IMR-90 (cell line): ENCODE results near the gene LGALS3. TPM values are rescaled to one million over a fixed set of nuclear protein-coding genes. Genes with fewer than 3 reads are reported as not detected.

Experiments
- ATAC-seq: fragments of 200-7000 bp; cut with Tn5 transposase; 2 replicates; pipeline ENCODE4 v1.9.1; 2020; ENCODE audit warnings: low read depth, mild to moderate bottlenecking, moderate library complexity
- BruUV-seq: library from RNA; stranded (reverse); fragments of 400-500 nt; replicated peaks from 2 replicates; lab custom pipeline; 2021; lab: Mats Ljungman, UMichigan
- CTCF ChIA-PET: fragments of 300-600 bp; formaldehyde crosslinking; extraction: SDS; loops from one replicate; lab custom pipeline; 2021; ENCODE audit warnings: antibody characterized with exemption; lab: Yijun Ruan, JAX
- POLR2A ChIA-PET: fragments of 300-600 bp; sonication (Branson Sonifier 250); formaldehyde crosslinking; loops from one replicate; lab custom pipeline; 2022; ENCODE audit warnings: antibody characterized with exemption; ENCODE audit not compliant: unreplicated experiment; lab: Charles Lee
- DNase-seq: peaks from one replicate; pipeline ENCODE4 v3.0.0; 2013
- H2AFZ ChIP-seq: replicated peaks from 2 replicates; pipeline ENCODE3; 2013; ENCODE audit warnings: low read length, mild to moderate bottlenecking; ENCODE audit not compliant: poor library complexity
- H2AK5ac ChIP-seq: 2 replicates; pipeline ENCODE4 v1.6.1; 2013; ENCODE audit warnings: low read depth, low read length, inconsistent platforms
- H2AK9ac ChIP-seq: replicated peaks from 2 replicates; pipeline ENCODE3; 2013; ENCODE audit warnings: mild to moderate bottlenecking, low read depth, low read length, moderate library complexity; ENCODE audit not compliant: poor library complexity
- H2BK120ac ChIP-seq: 2 replicates; pipeline ENCODE4 v1.6.1; 2013; ENCODE audit warnings: low read depth, low read length, inconsistent platforms
- H2BK15ac ChIP-seq: 3 replicates; pipeline ENCODE4 v1.6.1; 2013; ENCODE audit warnings: low read depth, low read length, inconsistent platforms
- H2BK20ac ChIP-seq: 2 replicates; pipeline ENCODE4 v1.6.1; 2013; ENCODE audit warnings: low read depth, mild to moderate bottlenecking, inconsistent platforms, low read length, moderate library complexity
- H2BK5ac ChIP-seq: 2 replicates; pipeline ENCODE4 v1.6.1; 2013; ENCODE audit warnings: mild to moderate bottlenecking, low read depth, low read length, inconsistent platforms; ENCODE audit not compliant: poor library complexity, severe bottlenecking
- H3K14ac ChIP-seq: replicated peaks from 2 replicates; pipeline ENCODE4 v1.6.1; 2013; ENCODE audit warnings: low read depth, low read length, inconsistent platforms
- H3K18ac ChIP-seq: 2 replicates; pipeline ENCODE4 v1.6.1; 2013; ENCODE audit warnings: low read depth, low read length, control low read depth
- H3K23ac ChIP-seq: 2 replicates; pipeline ENCODE4 v1.6.1; 2013; ENCODE audit warnings: low read depth, low read length, inconsistent platforms
- H3K27ac ChIP-seq: 2 replicates; pipeline ENCODE4 v1.5.1; 2013; ENCODE audit warnings: mild to moderate bottlenecking, control low read depth, low read length; ENCODE audit not compliant: insufficient read depth
- H3K27me3 ChIP-seq: 2 replicates; pipeline ENCODE4 v1.6.1; 2013; ENCODE audit warnings: low read length; ENCODE audit not compliant: control insufficient read depth, insufficient read depth
- H3K36me3 ChIP-seq: 2 replicates; pipeline ENCODE4 v1.6.1; 2013; ENCODE audit warnings: low read length, mixed read lengths; ENCODE audit not compliant: control insufficient read depth, insufficient read depth
- H3K4ac ChIP-seq: 2 replicates; pipeline ENCODE4 v1.6.1; 2013; ENCODE audit warnings: low read depth, low read length, inconsistent platforms
- H3K4me1 ChIP-seq: 2 replicates; pipeline ENCODE4 v1.6.1; 2013; ENCODE audit warnings: low read length, mixed read lengths; ENCODE audit not compliant: control insufficient read depth, insufficient read depth
- H3K4me2 ChIP-seq: 2 replicates; pipeline ENCODE4 v1.6.1; 2013; ENCODE audit warnings: low read depth, mild to moderate bottlenecking, control low read depth, low read length, moderate library complexity
- H3K4me3 ChIP-seq: 2 replicates; pipeline ENCODE4 v1.5.1; 2013; ENCODE audit warnings: low read depth, mild to moderate bottlenecking, control low read depth, low read length, moderate library complexity; ENCODE audit not compliant: insufficient read depth
- H3K56ac ChIP-seq: 2 replicates; pipeline ENCODE4 v1.6.1; 2013; ENCODE audit warnings: low read length, inconsistent platforms; ENCODE audit not compliant: insufficient read depth; ENCODE audit errors: extremely low read depth
- H3K79me1 ChIP-seq, 2 experiments: 2 replicates each; pipeline ENCODE4 v1.6.1; 2013; ENCODE audit warnings: low read length in 2 of 2, inconsistent platforms in 1 of 2, low read depth in 1 of 2
- H3K9ac ChIP-seq: 2 replicates; pipeline ENCODE4 v1.6.1; 2013; ENCODE audit warnings: low read depth, low read length, control low read depth
- H3K9me1 ChIP-seq: 2 replicates; pipeline ENCODE4 v1.6.1; 2013; ENCODE audit warnings: low read length, inconsistent platforms; ENCODE audit not compliant: insufficient read depth
- H3K9me3 ChIP-seq: 2 replicates; pipeline ENCODE4 v1.6.1; 2013; ENCODE audit warnings: low read length; ENCODE audit not compliant: control insufficient read depth, insufficient read depth
- H4K20me1 ChIP-seq: 2 replicates; pipeline ENCODE4 v1.6.1; 2013; ENCODE audit warnings: low read length, inconsistent platforms; ENCODE audit not compliant: insufficient read depth
- H4K5ac ChIP-seq: 2 replicates; pipeline ENCODE4 v1.6.1; 2013; ENCODE audit warnings: mild to moderate bottlenecking, low read depth, low read length, control low read depth
- H4K8ac ChIP-seq, 2 experiments: 2 replicates each; pipeline ENCODE4 v1.6.1; 2013; ENCODE audit warnings: low read depth in 2 of 2, low read length in 2 of 2, control low read depth in 1 of 2, inconsistent platforms in 1 of 2
- H4K91ac ChIP-seq: 2 replicates; pipeline ENCODE4 v1.6.1; 2013; ENCODE audit warnings: low read depth, low read length, inconsistent platforms; ENCODE audit not compliant: insufficient read depth
- CEBPB ChIP-seq: IDR thresholded peaks from 2 replicates; pipeline ENCODE4 v1.6.1; 2012; ENCODE audit warnings: low read depth, low read length, improper control_type of control experiment
- MXI1 ChIP-seq: IDR thresholded peaks from 2 replicates; pipeline ENCODE4 v1.6.1; 2012; ENCODE audit warnings: low read depth, mild to moderate bottlenecking, low read length, moderate library complexity, borderline replicate concordance
- POLR2A ChIP-seq: IDR thresholded peaks from 2 replicates; pipeline ENCODE4 v1.6.1; 2012; ENCODE audit warnings: mild to moderate bottlenecking, low read depth, low read length
- WGBS, 2 experiments: methylation state at CpG; one replicate each; pipeline versions ENCODE4 v1.1.5 to v1.1.7; 2013; ENCODE audit warnings: missing lambda C conversion rate in 2 of 2; ENCODE audit not compliant: insufficient read length in 1 of 2; ENCODE audit errors: extremely low coverage in 2 of 2; 5-methylcytosine and 5-hydroxymethylcytosine counted together
- dilution Hi-C: fragments of 300-500 bp; cut with HindIII; formaldehyde crosslinking; loops from one replicate; pipeline ENCODE4 v1.14.3; 2018; ENCODE audit warnings: low sequenced_read_pairs; ENCODE audit not compliant: unreplicated experiment
- in situ Hi-C: fragments of 300-500 bp; cut with MboI; formaldehyde crosslinking; loops from 3 replicates; pipeline ENCODE4 v1.14.3; 2019; ENCODE audit warnings: low sequenced_read_pairs, inconsistent platforms, mixed read lengths
- intact Hi-C: fragments of 100-400 bp; cut with micrococcal nuclease; formaldehyde crosslinking; loops from 2 replicates; pipeline ENCODE4 v1.10.0; 2022
- polyA plus RNA-seq, 3 experiments: library from polyadenylated mRNA; depleted of rRNA; stranded (reverse); fragments of >200 nt; gene quantifications; 2 replicates each; pipeline ENCODE4 v1.2.3, GENCODE V29; 2012; ENCODE audit warnings: low replicate concordance in 1 of 3
- total RNA-seq: library from RNA; depleted of rRNA; stranded (reverse); fragments of >200 nt; gene quantifications from 2 replicates; pipeline ENCODE4 v1.2.3, GENCODE V29; 2012
- TF ChIP-seq, protein P1 (sequence below): fragments of 150-350 bp; IDR thresholded peaks from 2 replicates; pipeline ENCODE4 v1.6.1; 2016; ENCODE audit warnings: low read depth, mild to moderate bottlenecking, low read length, moderate library complexity, borderline replicate concordance

The LGALS3 gene
- total and polyA plus RNA-seq, 2 of the 4 experiments (the other 2 are of a cell fraction), result 84.4 to 171 TPM

DNA sequence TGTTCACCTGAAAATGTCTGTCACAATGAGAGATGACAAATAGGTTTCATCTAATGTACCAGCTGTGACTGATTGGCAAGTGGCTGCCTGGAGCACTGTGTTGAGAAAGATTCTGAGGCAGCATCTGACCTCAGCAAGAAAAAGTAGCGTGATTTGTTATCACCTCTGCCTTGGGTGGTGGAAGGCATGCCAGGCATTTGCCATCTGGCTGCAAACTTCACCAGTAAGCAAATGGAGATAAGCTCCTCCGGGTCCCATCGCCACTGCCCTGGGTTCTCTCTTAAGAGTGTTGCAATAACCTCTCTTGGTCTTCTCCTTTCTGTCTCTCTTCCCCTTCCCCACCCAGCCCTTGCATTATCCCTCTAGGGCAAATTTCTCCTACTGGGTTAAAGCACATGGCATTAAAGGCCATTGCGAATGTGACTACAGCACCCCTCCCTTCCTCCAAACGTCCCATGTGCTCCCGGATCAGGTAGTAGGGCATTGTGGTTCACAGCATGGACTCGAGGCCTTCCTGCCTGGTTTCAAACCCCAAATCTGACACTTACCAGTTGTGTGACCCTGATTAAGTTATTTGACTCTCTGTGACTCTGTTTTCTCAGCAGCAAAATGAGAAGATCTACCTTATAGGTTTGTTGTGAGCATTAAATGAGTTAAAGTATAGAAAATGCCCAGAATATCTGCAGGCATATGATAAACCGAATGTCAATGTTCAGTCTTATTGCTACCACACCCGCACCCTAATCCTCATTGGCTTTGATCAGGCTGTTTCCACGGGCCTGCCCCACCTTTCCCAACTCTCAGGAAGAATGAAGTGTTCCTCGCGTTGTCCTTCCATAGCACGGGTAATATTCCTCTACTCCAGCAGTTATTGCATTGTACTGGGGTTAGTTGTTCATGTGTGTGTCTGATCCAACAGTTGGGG lies 8.2 kb upstream of the LGALS3 start:
- no peak overlapping the region for H3K4me2 ChIP-seq
- no peaks in the 10 kb centered on the region for H3K27me3 ChIP-seq
- H3K4ac ChIP-seq, result 0 out of 2 replicates have a peak overlapping the region, but pooled peaks have one; percentile 40
- H3K9me3 ChIP-seq, result no peaks in the 10 kb centered on the region
- H2BK15ac ChIP-seq, result no peak overlapping the region
- TF ChIP-seq CEBPB, result peak; percentile 21; the same call in 1 of the 2 replicates
- no peak for TF ChIP-seq MXI1
- no peak for TF ChIP-seq POLR2A
- TF ChIP-seq, protein P1, sequence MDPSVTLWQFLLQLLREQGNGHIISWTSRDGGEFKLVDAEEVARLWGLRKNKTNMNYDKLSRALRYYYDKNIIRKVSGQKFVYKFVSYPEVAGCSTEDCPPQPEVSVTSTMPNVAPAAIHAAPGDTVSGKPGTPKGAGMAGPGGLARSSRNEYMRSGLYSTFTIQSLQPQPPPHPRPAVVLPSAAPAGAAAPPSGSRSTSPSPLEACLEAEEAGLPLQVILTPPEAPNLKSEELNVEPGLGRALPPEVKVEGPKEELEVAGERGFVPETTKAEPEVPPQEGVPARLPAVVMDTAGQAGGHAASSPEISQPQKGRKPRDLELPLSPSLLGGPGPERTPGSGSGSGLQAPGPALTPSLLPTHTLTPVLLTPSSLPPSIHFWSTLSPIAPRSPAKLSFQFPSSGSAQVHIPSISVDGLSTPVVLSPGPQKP, result no peak
- peaks cover 9% of the 10 kb centered on the region for H3K9me1 ChIP-seq
- no peaks in the 10 kb centered on the region for H3K79me1 ChIP-seq
- peaks cover 16% of the 10 kb centered on the region for H3K4me1 ChIP-seq
- no peak overlapping the region for H3K9ac ChIP-seq
- DNase-seq, result no peak
- no peak overlapping the region for H3K14ac ChIP-seq
- in situ Hi-C loops (no loop called here), intact Hi-C loops (no loop called here), dilution Hi-C loops (no loop called here)
- H2BK20ac ChIP-seq, result no peak overlapping the region; the same call in 1 of the 2 replicates
- ChIA-PET CTCF (interaction anchor here (0.6 kb wide), 1 partner anchor 1764 kb away, joined by 3 read pairs; no protein-coding TSS in a partner anchor), POLR2A (no interaction called here)
- H3K56ac ChIP-seq, result no peak overlapping the region
- H4K5ac ChIP-seq, result no peak overlapping the region
- peak overlapping the region; percentile 43; the same call in 1 of the 2 replicates for H2AK5ac ChIP-seq
- H2AFZ ChIP-seq, result no peak overlapping the region
- H4K8ac ChIP-seq, result no peak overlapping the region
- no peak overlapping the region for H3K4me3 ChIP-seq
- 80% methylated on average over 2 of the region's 13 CpGs; no CpG with 5 or more reads in 1 of the 2 experiments for WGBS, 2 experiments
- ATAC-seq, result no peak
- no peak overlapping the region for H2BK5ac ChIP-seq
- no peak overlapping the region for H2AK9ac ChIP-seq
- H3K23ac ChIP-seq, result no peak overlapping the region
- BruUV-seq, result no TSS peak
- H4K91ac ChIP-seq, result no peak overlapping the region
- no peak overlapping the region for H3K18ac ChIP-seq
- 0 out of 2 replicates have a peak overlapping the region, but pooled peaks have one; percentile 14 for H2BK120ac ChIP-seq
- H3K27ac ChIP-seq, result no peak overlapping the region
- H4K20me1 ChIP-seq, result no peaks in the 10 kb centered on the region
- H3K36me3 ChIP-seq, result no peaks in the 10 kb centered on the region
